ENCODE measurements around the gene TLCD2. TPM values are rescaled to one million over a fixed set of nuclear protein-coding genes. Genes with fewer than 3 reads are reported as not detected.

TLCD2 gene
- total and polyA plus RNA-seq, 9 of the 15 experiments (the other 6 are each of a cell fraction or from before 2014, with no cell fraction given) = 0.10 to 0.89 (median 0.58) TPM

DNA sequence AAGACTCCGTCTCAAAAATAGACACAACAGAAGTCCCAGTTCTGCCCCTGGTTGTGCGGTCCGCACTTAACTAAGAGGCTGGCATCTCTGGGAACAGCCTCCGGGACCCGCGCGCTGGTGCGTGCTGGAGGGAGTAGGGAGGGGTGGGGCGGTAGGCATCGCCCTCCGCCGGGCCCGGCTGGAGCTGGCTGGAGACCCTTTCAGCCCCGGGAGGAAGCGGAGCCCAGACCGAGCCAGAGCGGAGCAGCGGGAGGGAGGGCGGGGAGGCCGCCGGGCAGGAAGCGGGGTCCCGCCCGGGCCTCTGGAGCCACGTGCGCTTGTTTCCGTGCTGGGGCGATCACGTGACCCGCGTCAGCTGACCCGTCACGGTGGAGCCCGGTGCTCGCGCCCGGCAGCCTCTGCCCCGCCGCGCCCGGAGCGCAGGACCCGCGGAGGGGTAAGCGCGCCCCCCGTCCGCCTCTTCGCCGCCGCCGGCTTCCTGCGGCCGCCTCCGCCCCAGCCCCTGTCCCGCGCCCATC, 14.2 kb upstream of the TLCD2 start, which contains the start of gene WDR81 (continued):
- TF ChIP-seq, protein P1, sequence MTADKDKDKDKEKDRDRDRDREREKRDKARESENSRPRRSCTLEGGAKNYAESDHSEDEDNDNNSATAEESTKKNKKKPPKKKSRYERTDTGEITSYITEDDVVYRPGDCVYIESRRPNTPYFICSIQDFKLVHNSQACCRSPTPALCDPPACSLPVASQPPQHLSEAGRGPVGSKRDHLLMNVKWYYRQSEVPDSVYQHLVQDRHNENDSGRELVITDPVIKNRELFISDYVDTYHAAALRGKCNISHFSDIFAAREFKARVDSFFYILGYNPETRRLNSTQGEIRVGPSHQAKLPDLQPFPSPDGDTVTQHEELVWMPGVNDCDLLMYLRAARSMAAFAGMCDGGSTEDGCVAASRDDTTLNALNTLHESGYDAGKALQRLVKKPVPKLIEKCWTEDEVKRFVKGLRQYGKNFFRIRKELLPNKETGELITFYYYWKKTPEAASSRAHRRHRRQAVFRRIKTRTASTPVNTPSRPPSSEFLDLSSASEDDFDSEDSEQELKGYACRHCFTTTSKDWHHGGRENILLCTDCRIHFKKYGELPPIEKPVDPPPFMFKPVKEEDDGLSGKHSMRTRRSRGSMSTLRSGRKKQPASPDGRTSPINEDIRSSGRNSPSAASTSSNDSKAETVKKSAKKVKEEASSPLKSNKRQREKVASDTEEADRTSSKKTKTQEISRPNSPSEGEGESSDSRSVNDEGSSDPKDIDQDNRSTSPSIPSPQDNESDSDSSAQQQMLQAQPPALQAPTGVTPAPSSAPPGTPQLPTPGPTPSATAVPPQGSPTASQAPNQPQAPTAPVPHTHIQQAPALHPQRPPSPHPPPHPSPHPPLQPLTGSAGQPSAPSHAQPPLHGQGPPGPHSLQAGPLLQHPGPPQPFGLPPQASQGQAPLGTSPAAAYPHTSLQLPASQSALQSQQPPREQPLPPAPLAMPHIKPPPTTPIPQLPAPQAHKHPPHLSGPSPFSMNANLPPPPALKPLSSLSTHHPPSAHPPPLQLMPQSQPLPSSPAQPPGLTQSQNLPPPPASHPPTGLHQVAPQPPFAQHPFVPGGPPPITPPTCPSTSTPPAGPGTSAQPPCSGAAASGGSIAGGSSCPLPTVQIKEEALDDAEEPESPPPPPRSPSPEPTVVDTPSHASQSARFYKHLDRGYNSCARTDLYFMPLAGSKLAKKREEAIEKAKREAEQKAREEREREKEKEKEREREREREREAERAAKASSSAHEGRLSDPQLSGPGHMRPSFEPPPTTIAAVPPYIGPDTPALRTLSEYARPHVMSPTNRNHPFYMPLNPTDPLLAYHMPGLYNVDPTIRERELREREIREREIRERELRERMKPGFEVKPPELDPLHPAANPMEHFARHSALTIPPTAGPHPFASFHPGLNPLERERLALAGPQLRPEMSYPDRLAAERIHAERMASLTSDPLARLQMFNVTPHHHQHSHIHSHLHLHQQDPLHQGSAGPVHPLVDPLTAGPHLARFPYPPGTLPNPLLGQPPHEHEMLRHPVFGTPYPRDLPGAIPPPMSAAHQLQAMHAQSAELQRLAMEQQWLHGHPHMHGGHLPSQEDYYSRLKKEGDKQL (CRISPR knock-in tag; IDR thresholded peaks at IDR 0.05; ENCODE audit: borderline replicate concordance) = no peak
- TF ChIP-seq BACH1 (tag; IDR thresholded peaks at IDR 0.05) (no peak), GTF2E2 (tag; IDR thresholded peaks at IDR 0.05) (no peak), NR2C2 (CRISPR knock-in tag; IDR thresholded peaks at IDR 0.05) (0 out of 2 replicates have a peak, but pooled peaks have one; percentile 10), NR2C2 (tag; IDR thresholded peaks at IDR 0.05) (peak; percentile 41; the same call in 1 of the 2 replicates), TRIM28 (IDR thresholded peaks at IDR 0.05) (no peak), ZKSCAN1 (IDR thresholded peaks at IDR 0.05; ENCODE audit: low read depth, low read length) (no peak), HDGF (IDR thresholded peaks at IDR 0.05) (no peak), RHOXF2B (CRISPR knock-in tag; conservative IDR thresholded peaks at IDR 0.05) (no peak), PTRF (tag; IDR thresholded peaks at IDR 0.05) (no peak), CHCHD3 (CRISPR knock-in tag; IDR thresholded peaks at IDR 0.05) (no peak)
- TF ChIP-seq, protein P2, sequence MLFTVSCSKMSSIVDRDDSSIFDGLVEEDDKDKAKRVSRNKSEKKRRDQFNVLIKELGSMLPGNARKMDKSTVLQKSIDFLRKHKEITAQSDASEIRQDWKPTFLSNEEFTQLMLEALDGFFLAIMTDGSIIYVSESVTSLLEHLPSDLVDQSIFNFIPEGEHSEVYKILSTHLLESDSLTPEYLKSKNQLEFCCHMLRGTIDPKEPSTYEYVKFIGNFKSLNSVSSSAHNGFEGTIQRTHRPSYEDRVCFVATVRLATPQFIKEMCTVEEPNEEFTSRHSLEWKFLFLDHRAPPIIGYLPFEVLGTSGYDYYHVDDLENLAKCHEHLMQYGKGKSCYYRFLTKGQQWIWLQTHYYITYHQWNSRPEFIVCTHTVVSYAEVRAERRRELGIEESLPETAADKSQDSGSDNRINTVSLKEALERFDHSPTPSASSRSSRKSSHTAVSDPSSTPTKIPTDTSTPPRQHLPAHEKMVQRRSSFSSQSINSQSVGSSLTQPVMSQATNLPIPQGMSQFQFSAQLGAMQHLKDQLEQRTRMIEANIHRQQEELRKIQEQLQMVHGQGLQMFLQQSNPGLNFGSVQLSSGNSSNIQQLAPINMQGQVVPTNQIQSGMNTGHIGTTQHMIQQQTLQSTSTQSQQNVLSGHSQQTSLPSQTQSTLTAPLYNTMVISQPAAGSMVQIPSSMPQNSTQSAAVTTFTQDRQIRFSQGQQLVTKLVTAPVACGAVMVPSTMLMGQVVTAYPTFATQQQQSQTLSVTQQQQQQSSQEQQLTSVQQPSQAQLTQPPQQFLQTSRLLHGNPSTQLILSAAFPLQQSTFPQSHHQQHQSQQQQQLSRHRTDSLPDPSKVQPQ (CRISPR knock-in tag; IDR thresholded peaks at IDR 0.05; ENCODE audit: borderline replicate concordance) = no peak
- TF ChIP-seq, protein P3, sequence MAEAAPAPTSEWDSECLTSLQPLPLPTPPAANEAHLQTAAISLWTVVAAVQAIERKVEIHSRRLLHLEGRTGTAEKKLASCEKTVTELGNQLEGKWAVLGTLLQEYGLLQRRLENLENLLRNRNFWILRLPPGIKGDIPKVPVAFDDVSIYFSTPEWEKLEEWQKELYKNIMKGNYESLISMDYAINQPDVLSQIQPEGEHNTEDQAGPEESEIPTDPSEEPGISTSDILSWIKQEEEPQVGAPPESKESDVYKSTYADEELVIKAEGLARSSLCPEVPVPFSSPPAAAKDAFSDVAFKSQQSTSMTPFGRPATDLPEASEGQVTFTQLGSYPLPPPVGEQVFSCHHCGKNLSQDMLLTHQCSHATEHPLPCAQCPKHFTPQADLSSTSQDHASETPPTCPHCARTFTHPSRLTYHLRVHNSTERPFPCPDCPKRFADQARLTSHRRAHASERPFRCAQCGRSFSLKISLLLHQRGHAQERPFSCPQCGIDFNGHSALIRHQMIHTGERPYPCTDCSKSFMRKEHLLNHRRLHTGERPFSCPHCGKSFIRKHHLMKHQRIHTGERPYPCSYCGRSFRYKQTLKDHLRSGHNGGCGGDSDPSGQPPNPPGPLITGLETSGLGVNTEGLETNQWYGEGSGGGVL (CRISPR knock-in tag; IDR thresholded peaks at IDR 0.05) = no peak
- TF ChIP-seq, protein P4, sequence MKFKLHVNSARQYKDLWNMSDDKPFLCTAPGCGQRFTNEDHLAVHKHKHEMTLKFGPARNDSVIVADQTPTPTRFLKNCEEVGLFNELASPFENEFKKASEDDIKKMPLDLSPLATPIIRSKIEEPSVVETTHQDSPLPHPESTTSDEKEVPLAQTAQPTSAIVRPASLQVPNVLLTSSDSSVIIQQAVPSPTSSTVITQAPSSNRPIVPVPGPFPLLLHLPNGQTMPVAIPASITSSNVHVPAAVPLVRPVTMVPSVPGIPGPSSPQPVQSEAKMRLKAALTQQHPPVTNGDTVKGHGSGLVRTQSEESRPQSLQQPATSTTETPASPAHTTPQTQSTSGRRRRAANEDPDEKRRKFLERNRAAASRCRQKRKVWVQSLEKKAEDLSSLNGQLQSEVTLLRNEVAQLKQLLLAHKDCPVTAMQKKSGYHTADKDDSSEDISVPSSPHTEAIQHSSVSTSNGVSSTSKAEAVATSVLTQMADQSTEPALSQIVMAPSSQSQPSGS (CRISPR knock-in tag; IDR thresholded peaks at IDR 0.05) = no peak
- TF ChIP-seq, protein P5, sequence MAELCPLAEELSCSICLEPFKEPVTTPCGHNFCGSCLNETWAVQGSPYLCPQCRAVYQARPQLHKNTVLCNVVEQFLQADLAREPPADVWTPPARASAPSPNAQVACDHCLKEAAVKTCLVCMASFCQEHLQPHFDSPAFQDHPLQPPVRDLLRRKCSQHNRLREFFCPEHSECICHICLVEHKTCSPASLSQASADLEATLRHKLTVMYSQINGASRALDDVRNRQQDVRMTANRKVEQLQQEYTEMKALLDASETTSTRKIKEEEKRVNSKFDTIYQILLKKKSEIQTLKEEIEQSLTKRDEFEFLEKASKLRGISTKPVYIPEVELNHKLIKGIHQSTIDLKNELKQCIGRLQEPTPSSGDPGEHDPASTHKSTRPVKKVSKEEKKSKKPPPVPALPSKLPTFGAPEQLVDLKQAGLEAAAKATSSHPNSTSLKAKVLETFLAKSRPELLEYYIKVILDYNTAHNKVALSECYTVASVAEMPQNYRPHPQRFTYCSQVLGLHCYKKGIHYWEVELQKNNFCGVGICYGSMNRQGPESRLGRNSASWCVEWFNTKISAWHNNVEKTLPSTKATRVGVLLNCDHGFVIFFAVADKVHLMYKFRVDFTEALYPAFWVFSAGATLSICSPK (IDR thresholded peaks at IDR 0.05; ENCODE audit: borderline replicate concordance) = no peak
